Gastrocnemius medialis (tissue), 4 donors: ENCODE data around the gene USP14.

ENCODE experiments used
- CTCF ChIP-seq, 5 experiments: fragments of 450-650 bp in 3 of 5; fragments of 200-600 bp in 2 of 5; sonication (generic) in 2 of 5; IDR thresholded peaks in 4 of 5; conservative IDR thresholded peaks in 1 of 5; 1 replicate in 4 of 5; 2 replicates in 1 of 5; pipeline ENCODE4 v1.5.1; 2016 to 2019; ENCODE audit warnings: antibody characterized with exemption in 5 of 5, mild to moderate bottlenecking in 3 of 5, moderate library complexity in 3 of 5
- POLR2A ChIP-seq, 2 donors: fragments of 450-650 bp; IDR thresholded peaks; one replicate each; pipeline ENCODE4 v1.6.1; 2017; ENCODE audit warnings: antibody characterized with exemption in 2 of 2, mild to moderate bottlenecking in 2 of 2, moderate library complexity in 2 of 2

- TF ChIP-seq CTCF (IDR thresholded peaks at IDR 0.05 in 4 of 5, conservative IDR thresholded peaks at IDR 0.05 in 1 of 5) (no peak), POLR2A (IDR thresholded peaks at IDR 0.05) (no peak)
Measured at GRCh38 chr18:199768-200167, 41.4 kb downstream of the USP14 start.
